ENCODE data around the gene GID4.
A peak's percentile ranks its signal among the peaks of the same experiment; 100 is the strongest.

The GID4 gene

GRCh38 chr17:18038861-18039534 lies at the start of gene GID4, which contains the start of gene ATPAF2:
Gene GID4 (plus strand): TSS chr17:18039408. CDS start chr17:18039465, 57 bp downstream.
Gene ATPAF2 (minus strand): TSS chr17:18039168. CDS start chr17:18039013, 155 bp downstream.
- Histone ChIP-seq H3K4me3 (ENCODE audit: low read length, poor library complexity, severe bottlenecking) (peak within 1 kb of the TSS; percentile 97), H3K79me2 (ENCODE audit: insufficient read depth, low read length) (peaks cover 68% of the 10 kb centered on the region), H3K9me3 (ENCODE audit: insufficient read depth, low read depth, low read length) (no peaks in the 10 kb centered on the region), H3K36me3 (ENCODE audit: insufficient read depth, low read length) (no peaks in the 10 kb centered on the region), H3K27me3 (ENCODE audit: insufficient read depth, low read length, poor library complexity, severe bottlenecking) (no peaks in the 10 kb centered on the region), H2AFZ (ENCODE audit: low read length) (peak within 1 kb of the TSS; percentile 97), H3K4me2 (ENCODE audit: low read depth, low read length, poor library complexity, severe bottlenecking) (peak within 1 kb of the TSS; percentile 99), H3K9me2 (replicated peaks; ENCODE audit: low read depth, low read length) (no peaks in the 10 kb centered on the region), H4K20me1 (ENCODE audit: insufficient read depth, low read length, poor library complexity, severe bottlenecking) (peaks cover 27% of the 10 kb centered on the region), H3K4me1 (ENCODE audit: insufficient read depth, low read length, poor library complexity, severe bottlenecking) (peaks cover 45% of the 10 kb centered on the region), H3F3A (ENCODE audit: low read depth) (no peaks in the 10 kb centered on the region), H3K9ac (ENCODE audit: low read depth, low read length, poor library complexity, severe bottlenecking) (peak within 1 kb of the TSS; percentile 87)
- TF ChIP-seq EZH2phosphoT487 (IDR thresholded peaks at IDR 0.05; ENCODE audit: borderline replicate concordance) = no peak
- TF ChIP-seq CTCF (conservative IDR thresholded peaks at IDR 0.05; ENCODE audit: low read length) = no peak

- Histone ChIP-seq H3K4me2 (ENCODE audit: low read depth, low read length, poor library complexity, severe bottlenecking) (no peak overlapping the region), H3K9ac (ENCODE audit: low read depth, low read length, poor library complexity, severe bottlenecking) (no peak overlapping the region)
Measured at GRCh38 chr17:17989618-17990017, 49.6 kb upstream of the GID4 start.

GRCh38 chr17:17990282-17990681 lies 48.9 kb upstream of the GID4 start:
- no peak overlapping the region for H3K4me2 ChIP-seq (ENCODE audit: low read depth, low read length, poor library complexity, severe bottlenecking)
- H3K79me2 ChIP-seq (ENCODE audit: insufficient read depth, low read length) = no peaks in the 10 kb centered on the region
- H2AFZ ChIP-seq (ENCODE audit: low read length) = no peak overlapping the region
- H3K4me3 ChIP-seq (ENCODE audit: low read length, poor library complexity, severe bottlenecking) = no peak overlapping the region
- TF ChIP-seq EZH2phosphoT487 (IDR thresholded peaks at IDR 0.05; ENCODE audit: borderline replicate concordance) = no peak
- TF ChIP-seq CTCF (conservative IDR thresholded peaks at IDR 0.05; ENCODE audit: low read length) = no peak
- no peaks in the 10 kb centered on the region for H4K20me1 ChIP-seq (ENCODE audit: insufficient read depth, low read length, poor library complexity, severe bottlenecking)
- H3K4me1 ChIP-seq (ENCODE audit: insufficient read depth, low read length, poor library complexity, severe bottlenecking) = no peaks in the 10 kb centered on the region
- no peaks in the 10 kb centered on the region for H3K27me3 ChIP-seq (ENCODE audit: insufficient read depth, low read length, poor library complexity, severe bottlenecking)
- no peaks in the 10 kb centered on the region for H3F3A ChIP-seq (ENCODE audit: low read depth)
- H3K36me3 ChIP-seq (ENCODE audit: insufficient read depth, low read length) = no peaks in the 10 kb centered on the region
- no peak overlapping the region for H3K9ac ChIP-seq (ENCODE audit: low read depth, low read length, poor library complexity, severe bottlenecking)
- no peaks in the 10 kb centered on the region for H3K9me2 ChIP-seq (replicated peaks; ENCODE audit: low read depth, low read length)
- H3K9me3 ChIP-seq (ENCODE audit: insufficient read depth, low read depth, low read length) = no peaks in the 10 kb centered on the region

More at GRCh38 chr17:17989618-17990017, 49.6 kb upstream of the GID4 start:
- no peaks in the 10 kb centered on the region for H3K79me2 ChIP-seq (ENCODE audit: insufficient read depth, low read length)
- no peak overlapping the region for H2AFZ ChIP-seq (ENCODE audit: low read length)
- no peak for TF ChIP-seq CTCF (conservative IDR thresholded peaks at IDR 0.05; ENCODE audit: low read length)
- TF ChIP-seq EZH2phosphoT487 (IDR thresholded peaks at IDR 0.05; ENCODE audit: borderline replicate concordance) = no peak
- H3K9me3 ChIP-seq (ENCODE audit: insufficient read depth, low read depth, low read length) = no peaks in the 10 kb centered on the region
- no peaks in the 10 kb centered on the region for H3K36me3 ChIP-seq (ENCODE audit: insufficient read depth, low read length)
- H3F3A ChIP-seq (ENCODE audit: low read depth) = no peaks in the 10 kb centered on the region
- H3K27me3 ChIP-seq (ENCODE audit: insufficient read depth, low read length, poor library complexity, severe bottlenecking) = no peaks in the 10 kb centered on the region
- no peaks in the 10 kb centered on the region for H4K20me1 ChIP-seq (ENCODE audit: insufficient read depth, low read length, poor library complexity, severe bottlenecking)
- H3K9me2 ChIP-seq (replicated peaks; ENCODE audit: low read depth, low read length) = no peaks in the 10 kb centered on the region
- no peak overlapping the region for H3K4me3 ChIP-seq (ENCODE audit: low read length, poor library complexity, severe bottlenecking)
- H3K4me1 ChIP-seq (ENCODE audit: insufficient read depth, low read length, poor library complexity, severe bottlenecking) = no peaks in the 10 kb centered on the region

Measured in Loucy (cell line).